ENCODE measurements around the gene KCND2. TPM values are rescaled to one million over a fixed set of nuclear protein-coding genes. Genes with fewer than 3 reads are reported as not detected.

The KCND2 gene
- total and polyA plus RNA-seq, 2 of the 8 experiments (the other 6 are each of a cell fraction or from before 2014, with no cell fraction given) = 4.6 to 7.7 TPM

GRCh38 chr7:120703585-120704240, 430.7 kb downstream of the KCND2 start (continued):
- TF ChIP-seq TCF12 (IDR thresholded peaks at IDR 0.05; ENCODE audit: low read depth, low read length) (no peak), FOSL1 (IDR thresholded peaks at IDR 0.05; ENCODE audit: insufficient read depth, low read depth, low read length) (no peak), CHD1 (IDR thresholded peaks at IDR 0.05; ENCODE audit: low read depth, low read length) (no peak), ASH2L (IDR thresholded peaks at IDR 0.05; ENCODE audit: low read length) (no peak), TEAD4 (IDR thresholded peaks at IDR 0.05; ENCODE audit: low read depth, low read length) (no peak), POLR2A (IDR thresholded peaks at IDR 0.05; ENCODE audit: control extremely low read depth in 1 of 2, low read depth in 2 of 2, low read length in 2 of 2) (no peak)
